Measurements from ENCODE around the gene OGDH.

Gene OGDH

DNA sequence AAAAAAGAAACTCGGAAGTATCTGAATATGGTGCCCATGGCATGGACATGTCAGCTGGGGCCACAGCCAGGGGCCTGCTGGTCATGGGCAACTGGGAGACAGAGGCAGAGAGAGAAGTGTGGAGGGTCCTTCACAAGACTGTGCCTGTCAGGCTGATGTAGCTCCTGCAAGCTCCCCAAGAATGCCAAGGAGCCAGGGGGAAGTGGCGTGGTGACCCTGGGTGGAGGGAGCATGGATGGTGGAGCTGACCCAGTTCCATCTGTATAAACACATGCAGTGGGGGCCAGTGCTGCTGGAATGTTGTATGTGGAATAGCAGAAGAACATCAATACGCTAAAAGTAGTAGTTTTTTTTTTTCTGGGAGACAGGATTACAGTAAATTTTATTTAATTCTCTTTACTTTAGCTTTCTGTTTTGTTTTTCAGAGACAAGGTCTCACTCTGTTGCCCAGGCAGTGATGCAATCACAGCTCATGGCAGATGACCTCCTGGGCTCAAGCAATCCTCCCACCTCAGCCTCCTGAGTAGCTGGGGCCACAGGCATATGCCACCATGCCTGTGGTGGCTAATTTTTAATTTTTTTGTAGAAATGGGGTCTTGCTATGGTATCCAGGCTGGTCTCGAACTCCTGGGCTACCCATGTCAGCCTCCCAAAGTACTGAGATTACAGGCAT lies 131.8 kb downstream of the OGDH start:
- TF ChIP-seq, protein P1, sequence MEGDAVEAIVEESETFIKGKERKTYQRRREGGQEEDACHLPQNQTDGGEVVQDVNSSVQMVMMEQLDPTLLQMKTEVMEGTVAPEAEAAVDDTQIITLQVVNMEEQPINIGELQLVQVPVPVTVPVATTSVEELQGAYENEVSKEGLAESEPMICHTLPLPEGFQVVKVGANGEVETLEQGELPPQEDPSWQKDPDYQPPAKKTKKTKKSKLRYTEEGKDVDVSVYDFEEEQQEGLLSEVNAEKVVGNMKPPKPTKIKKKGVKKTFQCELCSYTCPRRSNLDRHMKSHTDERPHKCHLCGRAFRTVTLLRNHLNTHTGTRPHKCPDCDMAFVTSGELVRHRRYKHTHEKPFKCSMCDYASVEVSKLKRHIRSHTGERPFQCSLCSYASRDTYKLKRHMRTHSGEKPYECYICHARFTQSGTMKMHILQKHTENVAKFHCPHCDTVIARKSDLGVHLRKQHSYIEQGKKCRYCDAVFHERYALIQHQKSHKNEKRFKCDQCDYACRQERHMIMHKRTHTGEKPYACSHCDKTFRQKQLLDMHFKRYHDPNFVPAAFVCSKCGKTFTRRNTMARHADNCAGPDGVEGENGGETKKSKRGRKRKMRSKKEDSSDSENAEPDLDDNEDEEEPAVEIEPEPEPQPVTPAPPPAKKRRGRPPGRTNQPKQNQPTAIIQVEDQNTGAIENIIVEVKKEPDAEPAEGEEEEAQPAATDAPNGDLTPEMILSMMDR (conservative IDR thresholded peaks at IDR 0.05): no peak
- TF ChIP-seq ZFX (IDR thresholded peaks at IDR 0.05): no peak
- no peak overlapping the region for H3K27ac ChIP-seq

DNA sequence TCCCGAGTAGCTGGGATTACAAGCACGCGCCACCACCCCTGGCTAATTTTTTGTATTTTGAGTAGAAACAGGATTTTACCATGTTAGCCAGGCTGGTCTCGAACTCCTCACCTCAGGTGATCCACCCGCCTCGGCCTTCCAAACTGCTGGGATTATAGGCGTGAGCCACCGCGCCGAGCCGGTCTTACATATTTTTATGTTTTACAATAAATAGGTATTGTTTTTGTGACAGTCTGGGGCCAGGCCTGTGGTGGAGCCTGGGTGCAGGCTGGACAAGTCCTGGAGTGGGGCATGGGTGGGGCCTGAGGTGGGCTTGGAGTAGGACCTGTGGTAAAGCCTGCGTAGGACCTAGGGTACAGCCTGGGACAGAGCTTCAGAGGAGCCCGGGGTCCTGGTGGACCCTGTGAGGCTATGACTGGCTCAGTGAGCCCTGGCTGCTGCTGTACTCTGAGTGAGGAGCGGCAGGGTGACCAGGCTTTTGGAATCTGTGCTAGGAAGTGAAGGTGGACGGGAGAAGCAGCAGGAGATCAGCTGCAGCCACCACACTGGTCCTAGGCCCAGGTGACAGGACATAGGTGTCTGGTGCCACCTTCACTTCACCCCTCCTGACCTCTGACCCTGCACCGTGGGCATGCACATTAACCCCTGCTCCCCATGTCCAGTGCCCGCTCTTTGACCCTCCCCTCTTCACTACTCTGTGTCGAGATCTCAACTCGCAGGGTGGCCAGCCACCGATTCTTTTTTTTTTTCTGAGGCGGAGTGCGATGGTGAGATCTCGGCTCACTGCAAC lies 132.6 kb downstream of the OGDH start:
- H3K27ac ChIP-seq: no peak overlapping the region
- no peak for TF ChIP-seq ZFX (IDR thresholded peaks at IDR 0.05)
- TF ChIP-seq, protein P1 (conservative IDR thresholded peaks at IDR 0.05): no peak

DNA sequence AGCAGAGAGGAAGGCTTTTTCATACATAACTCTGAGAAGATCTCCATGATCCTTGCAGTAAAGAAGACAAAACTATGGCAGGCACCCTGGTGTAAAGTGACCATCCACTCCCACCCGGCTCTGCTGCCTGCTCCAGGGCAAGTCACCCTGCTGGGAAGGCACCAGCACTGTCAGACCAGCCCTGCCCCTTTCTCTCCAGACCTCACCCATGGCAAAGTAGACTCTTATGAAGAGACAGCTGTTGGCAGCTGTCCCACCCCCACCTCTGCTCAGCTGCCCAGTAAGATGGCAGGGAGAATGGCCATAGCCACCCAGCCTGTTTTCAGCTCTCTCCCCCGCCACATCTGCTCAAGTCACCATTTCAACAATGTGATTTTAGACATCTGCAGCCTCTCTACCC lies 133.6 kb downstream of the OGDH start:
- TF ChIP-seq ZFX (IDR thresholded peaks at IDR 0.05): no peak
- TF ChIP-seq, protein P1 (conservative IDR thresholded peaks at IDR 0.05): no peak
- no peak overlapping the region for H3K27ac ChIP-seq

DNA sequence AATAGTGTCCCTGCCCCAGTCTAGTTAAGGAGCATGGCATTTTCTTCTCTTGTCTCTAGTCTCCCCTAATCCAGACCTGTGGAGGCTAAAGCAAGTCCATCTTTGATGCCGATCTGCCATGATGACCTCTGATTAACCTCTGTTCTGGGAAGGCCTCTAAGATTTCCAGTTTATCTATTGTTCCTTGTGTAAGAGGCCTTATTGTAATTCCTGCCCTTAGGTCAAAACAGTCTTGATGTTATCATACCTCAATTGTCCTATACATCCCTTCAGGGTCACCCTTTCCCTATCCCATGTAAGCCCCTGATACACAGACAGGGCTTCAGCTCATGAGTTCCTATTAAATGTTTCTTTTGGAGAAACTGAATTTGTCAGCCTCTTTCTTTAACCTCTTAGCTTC lies 137.3 kb downstream of the OGDH start:
- TF ChIP-seq ZFX (IDR thresholded peaks at IDR 0.05): no peak
- TF ChIP-seq, protein P1 (conservative IDR thresholded peaks at IDR 0.05): no peak
- H3K27ac ChIP-seq: no peak overlapping the region

DNA sequence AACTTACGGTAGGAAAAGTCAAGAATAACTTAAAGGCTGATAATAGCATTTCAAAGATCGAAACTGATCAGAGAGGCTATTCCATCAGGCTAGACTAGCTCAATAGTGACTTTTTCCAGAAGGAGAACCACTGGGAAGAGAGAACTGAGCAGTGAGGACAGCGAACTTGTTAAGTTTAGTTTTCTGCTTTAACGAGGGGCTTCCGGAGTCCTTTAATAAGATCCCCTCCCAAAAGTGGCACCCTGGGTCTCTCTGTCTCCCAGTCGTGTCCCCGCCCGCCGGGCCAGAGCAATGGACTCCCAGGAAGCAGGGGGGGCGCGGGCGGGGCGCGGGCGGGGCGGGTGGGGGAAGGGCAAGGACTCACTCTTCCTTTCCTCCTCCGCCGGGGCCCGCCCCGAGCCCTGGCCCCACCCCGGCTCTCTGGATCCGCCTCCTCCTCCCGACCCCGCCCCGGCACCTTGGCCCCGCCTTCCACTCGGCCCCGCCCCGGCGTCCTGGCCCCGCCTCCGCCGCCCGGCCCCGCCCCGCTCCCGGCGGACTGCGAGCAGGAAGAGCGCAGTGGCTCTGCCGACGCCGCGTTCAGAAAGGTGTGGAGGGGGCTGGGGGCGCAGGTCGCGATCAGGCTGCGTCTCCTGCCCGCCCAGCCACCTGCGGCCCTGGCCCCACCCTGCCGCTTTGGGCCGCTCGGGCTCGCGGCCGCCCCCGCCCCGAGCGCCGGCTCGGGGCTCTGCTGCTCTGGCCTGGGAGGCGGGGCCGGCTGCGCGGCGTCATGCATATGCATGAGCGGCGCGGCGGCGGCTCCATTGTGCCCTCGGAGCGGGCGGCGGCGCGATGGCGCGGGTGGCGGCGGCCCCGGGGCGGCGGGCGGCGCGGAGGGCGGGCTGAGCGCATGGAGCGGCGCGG lies 141.9 kb downstream of the OGDH start, which contains the start of gene ZMIZ2:
TSS of gene ZMIZ2 (plus strand) at position 803 of the 903 bp plus-strand sequence. CDS start 7,403 bp downstream, outside the sequence.
- peak within 1 kb of the TSS; percentile 85 for H3K27ac ChIP-seq
- TF ChIP-seq, protein P1 (conservative IDR thresholded peaks at IDR 0.05): no peak
- no peak for TF ChIP-seq ZFX (IDR thresholded peaks at IDR 0.05)

DNA sequence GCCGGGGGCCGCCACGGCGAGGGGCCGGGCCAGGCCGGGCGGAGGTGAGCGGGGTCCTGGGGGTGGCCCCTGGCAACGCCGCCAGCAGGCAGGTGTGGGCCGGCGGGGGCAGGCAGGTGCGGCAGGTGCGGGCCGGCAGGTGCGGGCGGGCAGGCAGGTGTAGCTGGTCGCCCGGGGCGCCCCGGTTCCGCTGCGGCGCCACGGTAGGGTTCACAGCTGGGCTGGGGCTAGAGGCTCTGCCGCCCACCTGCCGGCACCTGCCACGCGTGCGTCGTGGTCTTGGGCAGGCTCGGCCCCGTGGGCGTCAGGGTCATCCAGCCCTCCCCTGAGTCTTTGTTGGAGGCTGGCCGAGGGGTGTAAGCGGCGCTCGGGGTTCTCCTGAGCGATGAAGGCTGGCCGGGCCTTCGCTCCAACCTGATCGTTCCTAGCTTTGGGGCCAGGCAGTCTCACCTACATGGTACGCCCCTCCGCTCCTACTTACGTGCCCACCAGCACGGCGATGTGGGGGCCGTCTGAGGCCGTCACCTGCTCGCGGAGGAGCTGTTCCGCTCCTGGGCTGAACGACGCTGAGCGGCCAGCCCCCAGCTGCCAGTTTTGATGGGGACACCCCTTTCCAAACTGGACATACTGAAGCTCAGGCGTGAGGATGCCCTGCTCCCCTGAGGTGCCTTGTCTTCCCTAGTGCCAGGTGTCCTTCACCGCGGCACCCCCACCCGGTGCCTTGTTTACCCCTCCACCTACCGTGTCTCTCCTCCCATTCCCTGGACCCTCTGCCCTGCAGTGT lies 142.7 kb downstream of the OGDH start:
- peak overlapping the region; percentile 85 for H3K27ac ChIP-seq
- TF ChIP-seq ZFX (IDR thresholded peaks at IDR 0.05): peak; percentile 56; the same call in 1 of the 2 replicates
- TF ChIP-seq, protein P1 (conservative IDR thresholded peaks at IDR 0.05): no peak
